Measurements from ENCODE around the gene TRANK1.
A peak's percentile ranks its signal among the peaks of the same experiment; 100 is the strongest.

TRANK1 gene

GRCh38 chr3:36944641-36945270, at the start of gene TRANK1:
Gene TRANK1, minus strand, starts transcription at chr3:36945054. Its CDS starts 245 bp downstream, at chr3:36944809.
- TF ChIP-seq CTCF (IDR thresholded peaks at IDR 0.05; ENCODE audit: low read depth, low read length) = no peak
- peak within 1 kb of the TSS; percentile 64 for H3K4me3 ChIP-seq (ENCODE audit: low read depth, low read length)

DNA sequence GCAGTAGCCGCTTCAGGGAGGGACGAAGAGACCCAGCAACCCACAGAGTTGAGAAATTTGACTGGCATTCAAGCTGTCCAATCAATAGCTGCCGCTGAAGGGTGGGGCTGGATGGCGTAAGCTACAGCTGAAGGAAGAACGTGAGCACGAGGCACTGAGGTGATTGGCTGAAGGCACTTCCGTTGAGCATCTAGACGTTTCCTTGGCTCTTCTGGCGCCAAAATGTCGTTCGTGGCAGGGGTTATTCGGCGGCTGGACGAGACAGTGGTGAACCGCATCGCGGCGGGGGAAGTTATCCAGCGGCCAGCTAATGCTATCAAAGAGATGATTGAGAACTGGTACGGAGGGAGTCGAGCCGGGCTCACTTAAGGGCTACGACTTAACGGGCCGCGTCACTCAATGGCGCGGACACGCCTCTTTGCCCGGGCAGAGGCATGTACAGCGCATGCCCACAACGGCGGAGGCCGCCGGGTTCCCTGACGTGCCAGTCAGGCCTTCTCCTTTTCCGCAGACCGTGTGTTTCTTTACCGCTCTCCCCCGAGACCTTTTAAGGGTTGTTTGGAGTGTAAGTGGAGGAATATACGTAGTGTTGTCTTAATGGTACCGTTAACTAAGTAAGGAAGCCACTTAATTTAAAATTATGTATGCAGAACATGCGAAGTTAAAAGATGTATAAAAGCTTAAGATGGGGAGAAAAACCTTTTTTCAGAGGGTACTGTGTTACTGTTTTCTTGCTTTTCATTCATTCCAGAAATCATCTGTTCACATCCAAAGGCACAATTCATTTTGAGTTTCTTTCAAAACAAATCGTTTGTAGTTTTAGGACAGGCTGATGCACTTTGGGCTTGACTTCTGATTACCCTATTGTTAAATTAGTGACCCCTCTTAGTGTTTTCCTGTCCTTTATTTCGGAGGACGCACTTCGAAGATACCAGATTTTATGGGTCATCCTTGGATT, 48.8 kb upstream of the TRANK1 start, which contains the start of gene MLH1:
MLH1 (plus strand) TSS at position 193 of the 958 bp plus-strand sequence; CDS start at position 223, 30 bp downstream.
- TF ChIP-seq CTCF (IDR thresholded peaks at IDR 0.05; ENCODE audit: low read depth, low read length) = no peak
- H3K4me3 ChIP-seq (ENCODE audit: low read depth, low read length) = peak within 1 kb of the TSS; percentile 93

GRCh38 chr3:36992806-36993325, 48.0 kb upstream of the TRANK1 start, which contains the start of gene EPM2AIP1:
Gene EPM2AIP1, minus strand, starts transcription at chr3:36993131. Its CDS starts 54 bp downstream, at chr3:36993077.
- no peak for TF ChIP-seq CTCF (IDR thresholded peaks at IDR 0.05; ENCODE audit: low read depth, low read length)
- H3K4me3 ChIP-seq (ENCODE audit: low read depth, low read length) = peak within 1 kb of the TSS; percentile 93

DNA sequence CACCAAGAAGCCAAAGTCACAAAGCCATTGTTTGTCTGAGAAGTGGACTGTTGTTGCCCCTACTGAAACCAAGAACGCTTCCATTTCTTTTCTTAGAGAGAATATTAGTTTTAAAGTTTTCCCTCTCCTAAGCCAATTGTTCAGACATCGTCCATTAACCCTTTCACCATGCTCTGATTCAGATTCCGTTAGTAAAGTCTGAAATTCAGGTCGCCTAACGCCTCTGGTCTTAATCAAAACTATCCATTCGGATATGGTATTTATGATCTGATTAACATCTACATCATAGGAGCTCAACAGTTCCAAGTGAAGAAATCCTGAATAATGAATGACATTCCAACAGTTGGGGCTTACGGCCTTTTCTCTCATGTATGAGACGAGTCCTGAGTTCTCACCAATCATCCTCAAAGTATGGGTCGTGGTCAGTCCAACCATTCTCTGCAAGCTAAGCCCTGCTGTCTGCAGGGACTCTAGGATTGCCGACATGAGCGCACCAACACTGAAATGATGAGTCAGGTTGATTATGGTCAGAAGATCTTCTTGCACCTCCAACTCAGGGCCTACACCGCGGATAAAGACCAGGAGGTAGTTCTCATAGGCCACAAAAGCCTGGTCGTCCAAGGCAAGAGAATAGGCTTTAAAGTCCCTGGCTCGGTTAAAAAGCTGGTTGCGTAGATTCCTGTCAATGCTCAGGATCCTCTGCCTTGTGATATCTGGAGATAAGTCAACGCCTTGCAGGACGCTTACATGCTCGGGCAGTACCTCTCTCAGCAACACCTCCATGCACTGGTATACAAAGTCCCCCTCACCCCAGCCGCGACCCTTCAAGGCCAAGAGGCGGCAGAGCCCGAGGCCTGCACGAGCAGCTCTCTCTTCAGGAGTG, 47.3 kb upstream of the TRANK1 start:
- TF ChIP-seq CTCF (IDR thresholded peaks at IDR 0.05; ENCODE audit: low read depth, low read length) = no peak
- H3K4me3 ChIP-seq (ENCODE audit: low read depth, low read length) = peak overlapping the region; percentile 93

GRCh38 chr3:36991147-36991546, 46.3 kb upstream of the TRANK1 start:
- peak overlapping the region; percentile 93 for H3K4me3 ChIP-seq (ENCODE audit: low read depth, low read length)
- no peak for TF ChIP-seq CTCF (IDR thresholded peaks at IDR 0.05; ENCODE audit: low read depth, low read length)

GRCh38 chr3:36989568-36989967, 44.7 kb upstream of the TRANK1 start:
- no peak overlapping the region for H3K4me3 ChIP-seq (ENCODE audit: low read depth, low read length)
- no peak for TF ChIP-seq CTCF (IDR thresholded peaks at IDR 0.05; ENCODE audit: low read depth, low read length)
